GM19395 (cell line): ENCODE data around the gene DCUN1D3.

Experiments
- ATAC-seq: cut with Tn5 transposase; IDR thresholded peaks from one replicate; pipeline ENCODE4 v1.9.1; 2021; ENCODE audit warnings: mild to moderate bottlenecking, moderate library complexity; ENCODE audit not compliant: unreplicated experiment

Gene DCUN1D3

DNA sequence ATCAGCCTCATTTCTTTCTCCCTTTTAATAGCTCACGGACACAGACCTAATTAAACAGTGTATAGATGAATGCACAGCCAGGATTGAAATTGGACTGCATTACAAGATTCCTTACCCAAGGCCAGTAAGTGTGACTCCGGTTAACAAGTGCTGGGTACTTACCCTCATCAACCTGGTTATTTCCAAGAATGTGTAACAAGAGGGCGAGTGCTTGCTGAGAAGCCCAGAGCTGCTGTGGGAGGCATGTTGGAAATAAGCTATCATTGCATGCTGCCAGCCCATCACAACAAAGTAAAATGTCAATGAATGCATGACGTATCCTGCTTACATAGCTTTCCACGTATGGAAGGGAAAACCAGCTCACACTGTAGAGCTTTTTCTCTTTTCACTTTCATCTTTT is 19.9 kb upstream of the DCUN1D3 start:
- ATAC-seq, result no peak

DNA sequence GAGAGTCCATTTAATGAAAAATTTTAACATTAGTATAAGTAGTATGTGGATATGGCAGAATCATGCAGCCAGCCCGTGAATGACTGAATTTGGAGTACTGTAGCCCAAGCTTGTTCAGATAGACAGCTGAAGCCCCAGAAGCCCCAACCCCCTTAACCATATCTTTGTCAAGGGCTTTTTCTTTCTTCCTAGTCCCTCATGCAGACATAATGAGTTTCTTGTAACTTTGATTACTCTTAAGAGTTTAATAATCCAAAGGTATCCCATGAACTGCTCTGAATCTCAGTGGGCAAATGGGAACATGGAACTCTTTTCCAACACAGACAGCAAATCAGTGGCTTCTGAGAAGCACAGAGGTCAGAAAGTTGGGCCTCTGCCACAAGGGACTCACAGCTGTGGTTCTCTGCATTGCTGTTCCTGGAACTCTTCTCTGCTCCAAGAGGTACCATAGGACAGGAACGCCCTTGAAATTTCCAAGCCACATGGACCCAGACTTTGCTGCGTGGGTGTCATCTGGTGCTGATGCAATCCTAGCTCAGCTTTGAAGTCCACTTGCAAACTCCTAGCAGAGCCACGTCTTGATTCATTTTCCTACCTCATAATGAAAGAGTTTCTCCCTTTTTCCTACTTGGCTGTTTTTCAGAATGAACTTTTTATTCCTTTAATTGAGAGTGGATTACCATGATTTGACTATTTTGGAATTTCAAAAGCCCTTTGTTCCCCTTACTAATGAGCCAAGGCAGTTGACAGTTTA is 18.5 kb upstream of the DCUN1D3 start:
- ATAC-seq, result no peak

DNA sequence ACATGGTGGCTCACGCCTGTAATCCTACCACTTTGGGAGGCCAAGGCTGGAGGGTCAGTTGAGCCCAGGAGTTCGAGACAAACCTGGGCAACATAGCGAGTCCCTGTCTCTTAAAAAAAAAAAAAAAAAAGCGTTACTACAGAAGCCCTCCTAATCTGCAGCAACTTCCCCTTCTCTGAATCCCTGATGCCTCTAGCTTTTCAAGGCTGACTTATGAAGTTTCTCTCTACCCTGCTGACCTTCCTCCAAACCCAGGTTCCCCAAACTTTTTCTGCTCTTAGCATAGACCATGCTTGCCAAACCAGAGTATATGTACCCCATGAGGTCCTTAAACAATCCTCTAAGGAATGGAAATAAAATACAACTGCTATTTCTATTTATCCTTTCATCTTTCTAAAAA is 16.8 kb upstream of the DCUN1D3 start:
- ATAC-seq, result no peak

DNA sequence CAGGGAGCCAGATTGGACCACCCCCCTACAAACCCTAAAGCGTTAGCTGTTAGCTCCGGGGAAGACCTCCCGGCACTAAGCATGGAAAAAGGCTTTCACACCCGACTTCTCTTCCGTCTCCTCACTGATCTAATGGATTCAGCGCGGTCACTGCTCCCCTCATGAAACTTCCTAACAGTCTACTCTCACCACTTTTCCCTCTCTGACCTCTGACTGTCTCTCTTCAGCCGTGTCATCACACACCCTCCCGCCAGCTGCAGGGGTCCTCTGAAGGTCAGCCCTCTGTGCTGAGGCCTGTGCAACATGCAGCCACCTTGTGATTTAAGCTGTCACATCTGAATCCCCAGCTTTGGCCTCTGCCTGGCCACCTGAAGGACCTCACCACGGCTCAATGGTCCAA is 16.1 kb upstream of the DCUN1D3 start:
- ATAC-seq, result no peak

DNA sequence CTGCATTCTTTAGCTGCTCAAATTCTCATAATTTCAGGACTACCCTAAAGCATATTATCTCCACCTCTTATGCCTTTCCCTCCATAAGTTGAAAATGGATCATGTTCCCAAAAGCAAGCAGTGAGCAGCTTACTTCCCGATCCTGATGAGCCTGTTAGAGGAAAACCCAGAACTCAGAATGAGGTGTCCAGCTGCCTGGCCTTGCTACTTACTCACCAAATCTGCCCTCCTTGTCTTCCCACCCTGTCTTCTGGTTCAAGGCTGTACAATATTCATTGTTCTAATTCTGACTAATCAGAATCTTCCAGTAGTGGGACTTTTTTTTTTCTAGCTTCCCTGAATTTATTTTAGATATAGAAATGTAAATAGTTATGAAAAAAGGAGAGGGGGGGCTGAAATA is 11.2 kb upstream of the DCUN1D3 start:
- ATAC-seq, result no peak

DNA sequence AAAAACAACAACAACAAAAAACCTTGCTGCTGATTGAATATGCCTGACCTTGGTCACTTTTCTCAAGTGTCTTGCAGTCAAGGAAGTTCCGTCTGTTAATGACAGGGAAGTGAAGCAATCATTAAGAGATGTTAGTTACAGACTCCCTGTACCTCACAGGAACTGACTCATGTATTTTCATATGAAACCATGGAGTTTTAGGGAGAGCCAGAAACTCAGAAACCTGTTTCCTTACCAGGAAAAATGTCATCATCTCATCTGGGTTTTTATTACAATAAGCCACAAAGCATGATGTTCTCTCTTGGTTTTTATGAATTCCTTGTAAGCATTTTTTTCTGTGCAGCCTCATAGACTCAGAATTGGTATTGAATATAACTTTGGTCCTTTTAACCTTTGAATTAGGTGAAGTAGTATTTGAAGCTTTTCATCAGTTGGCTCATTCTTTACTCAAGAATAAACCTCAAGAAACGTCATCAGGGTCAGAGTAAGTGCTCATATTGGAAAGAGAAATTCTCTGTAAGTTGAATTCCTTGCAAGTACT is 10.7 kb upstream of the DCUN1D3 start:
- no peak for ATAC-seq

DNA sequence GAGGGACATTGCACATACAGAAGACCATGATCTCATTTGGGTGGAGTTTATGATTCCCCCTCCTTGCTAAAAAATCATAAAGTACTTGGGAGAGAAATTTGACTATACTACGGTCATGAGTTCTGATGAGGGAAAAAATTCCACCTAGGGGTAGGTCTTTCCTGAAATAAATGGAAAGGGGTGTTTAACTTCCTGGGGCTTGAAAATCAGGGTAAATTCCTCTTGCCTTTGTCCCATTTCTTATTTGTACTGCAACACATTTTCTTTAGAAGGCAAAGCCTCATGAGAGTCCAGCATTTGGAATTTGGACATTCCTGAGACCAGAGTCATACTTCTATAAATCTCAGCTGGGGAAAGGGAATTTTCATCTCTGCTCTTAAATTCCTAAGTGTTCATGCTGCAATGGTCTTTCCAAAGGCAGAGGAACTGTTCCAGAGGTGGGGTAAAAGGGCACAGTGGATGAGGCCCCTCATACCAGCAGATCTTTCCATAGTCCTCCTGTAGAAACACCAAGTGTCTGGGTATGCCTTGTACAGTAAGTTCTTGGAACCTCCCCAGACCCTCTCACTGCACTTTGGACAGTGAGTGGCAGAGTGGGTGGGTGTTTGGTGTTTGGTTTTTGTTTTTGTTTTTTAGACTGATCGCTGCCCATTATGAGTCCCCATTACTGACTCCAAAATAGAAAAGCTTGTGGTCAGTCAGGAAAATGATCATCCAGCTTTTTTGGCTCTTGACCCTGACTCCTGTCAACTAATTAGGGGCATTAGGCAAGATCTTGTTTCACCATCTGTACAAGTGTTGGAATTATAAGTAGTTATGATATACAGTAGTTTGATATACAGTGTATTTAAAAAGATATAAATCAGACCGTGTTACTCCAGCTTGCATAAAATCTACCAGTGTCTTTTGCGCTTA is 6.4 kb upstream of the DCUN1D3 start:
- no peak for ATAC-seq

DNA sequence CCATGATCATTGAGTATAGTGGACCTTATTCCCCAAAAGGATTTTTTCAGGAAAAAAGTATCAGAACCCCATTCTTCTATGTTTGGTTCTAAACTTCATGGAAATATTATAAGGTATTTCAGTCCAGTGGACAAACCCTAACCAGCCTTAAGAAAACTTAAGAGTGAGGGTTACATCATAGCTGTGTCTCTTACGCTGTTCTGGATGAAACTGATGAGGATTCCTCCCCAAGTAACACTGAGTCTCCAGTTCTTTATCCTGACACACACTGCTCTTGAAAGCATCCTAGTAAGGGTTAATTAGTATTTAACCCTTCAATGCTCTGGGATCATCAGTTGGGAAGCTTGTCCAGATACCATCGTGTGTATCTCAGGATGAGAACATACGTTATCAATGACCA is 5.4 kb upstream of the DCUN1D3 start:
- no peak for ATAC-seq

DNA sequence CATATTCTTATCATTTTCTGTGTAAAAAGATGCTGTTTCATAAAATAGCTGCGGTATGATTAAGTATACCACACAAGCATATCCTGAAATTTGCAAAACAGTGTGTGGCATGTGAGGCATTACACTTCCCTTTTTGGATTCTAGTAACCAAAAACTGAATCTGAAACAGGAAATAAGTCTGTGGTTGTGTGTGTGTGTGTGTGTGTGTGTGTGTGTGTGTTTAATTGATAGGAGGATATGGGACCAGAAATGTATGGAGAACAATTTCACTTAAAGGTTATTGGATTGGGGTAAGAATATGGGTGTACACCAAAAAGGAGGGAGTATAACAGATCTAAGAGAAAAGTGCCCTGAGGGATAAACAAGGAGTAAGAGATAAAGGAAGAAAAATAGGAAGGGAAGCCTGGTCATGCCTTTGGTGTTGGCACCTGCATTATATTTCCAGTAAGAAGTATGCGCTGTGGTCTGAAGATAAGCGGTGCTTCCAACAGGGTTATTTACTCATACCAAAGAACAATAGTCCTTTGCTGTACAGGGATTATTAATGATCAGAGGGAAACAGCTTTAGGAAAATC is 4.4 kb upstream of the DCUN1D3 start:
- no peak for ATAC-seq

DNA sequence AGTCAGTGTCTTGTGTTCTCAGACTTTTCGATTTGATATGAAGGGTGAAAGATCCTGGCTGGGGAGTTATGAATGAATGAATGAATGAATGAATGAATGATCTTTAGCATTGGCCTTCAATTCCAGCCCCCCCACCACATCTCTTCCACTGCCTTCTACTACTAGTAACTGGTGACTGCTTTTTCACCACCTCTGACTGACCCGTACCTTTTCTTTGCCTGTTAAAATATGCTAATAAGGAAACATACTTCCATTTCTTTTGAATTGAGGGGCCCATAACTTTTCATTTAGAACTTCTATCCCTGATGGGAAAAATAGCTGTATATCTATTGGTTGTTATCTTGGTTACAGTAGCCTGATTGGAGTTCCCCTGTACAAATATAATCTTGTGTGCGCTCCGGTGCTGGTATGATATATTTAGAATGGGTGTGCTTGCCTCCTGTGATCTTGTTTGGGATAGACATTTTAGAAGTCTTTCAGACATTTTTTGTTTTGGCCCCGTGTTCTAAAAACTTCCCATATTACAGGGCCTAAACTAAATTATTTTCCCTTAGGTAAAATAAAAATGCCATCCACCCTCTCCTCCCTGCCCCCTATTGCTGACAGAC is 3.8 kb upstream of the DCUN1D3 start:
- ATAC-seq, result no peak

DNA sequence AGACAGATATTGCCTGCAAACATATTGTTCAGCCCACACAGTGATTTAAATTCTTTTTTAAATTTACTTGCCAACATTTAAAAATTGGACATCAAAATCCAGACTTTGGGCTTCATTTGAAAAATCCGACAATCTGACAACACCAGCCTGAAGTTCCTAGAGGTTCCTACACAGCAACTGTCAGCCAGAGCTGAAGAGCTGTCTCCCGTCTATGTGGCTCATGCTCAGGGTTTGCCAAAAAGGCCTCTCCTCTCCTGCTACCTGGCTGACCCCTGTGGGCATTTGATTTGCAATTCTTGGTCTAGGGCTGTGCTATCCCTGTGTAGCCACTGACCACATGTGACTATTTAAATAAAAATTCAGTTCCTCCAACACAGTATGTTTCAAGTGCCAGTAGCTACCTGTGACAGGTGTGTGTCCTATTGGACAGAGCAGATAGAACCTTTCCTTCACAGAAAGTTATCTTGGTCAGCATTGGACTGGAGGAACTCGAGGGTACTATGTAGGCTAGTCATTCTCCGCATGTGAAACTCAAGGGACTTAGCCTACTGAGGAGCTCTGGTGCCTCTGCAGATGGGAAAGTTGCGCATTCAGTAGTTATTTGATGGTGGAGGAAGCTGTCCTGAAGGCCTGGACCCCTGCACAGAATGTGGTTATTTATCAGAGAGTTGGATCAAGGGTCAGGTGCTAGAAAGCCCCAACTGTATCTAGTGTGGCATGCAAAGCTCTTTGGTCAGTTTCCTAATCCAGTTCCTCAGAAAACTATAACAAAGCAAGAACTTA is 3.1 kb upstream of the DCUN1D3 start:
- no peak for ATAC-seq

DNA sequence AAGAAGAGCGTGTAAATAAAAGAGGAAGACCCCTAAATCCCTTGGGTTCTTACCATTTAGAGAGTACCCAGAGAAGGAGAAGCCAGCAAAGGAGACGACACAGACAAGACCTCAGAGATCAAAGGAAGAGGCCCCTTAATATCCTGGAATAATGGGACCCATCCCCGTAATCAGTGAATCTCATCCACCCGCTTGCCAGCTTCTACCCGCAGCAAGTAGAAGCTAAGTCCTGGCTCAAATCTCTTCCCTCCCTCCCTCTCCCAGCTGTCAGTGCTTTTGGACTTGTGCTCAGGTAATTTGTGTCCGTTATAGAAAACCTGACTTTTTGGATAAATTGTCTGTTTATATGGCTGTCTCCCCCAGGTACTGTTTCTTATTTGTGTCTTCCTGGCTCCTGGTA is 2.3 kb upstream of the DCUN1D3 start:
- ATAC-seq, result no peak

DNA sequence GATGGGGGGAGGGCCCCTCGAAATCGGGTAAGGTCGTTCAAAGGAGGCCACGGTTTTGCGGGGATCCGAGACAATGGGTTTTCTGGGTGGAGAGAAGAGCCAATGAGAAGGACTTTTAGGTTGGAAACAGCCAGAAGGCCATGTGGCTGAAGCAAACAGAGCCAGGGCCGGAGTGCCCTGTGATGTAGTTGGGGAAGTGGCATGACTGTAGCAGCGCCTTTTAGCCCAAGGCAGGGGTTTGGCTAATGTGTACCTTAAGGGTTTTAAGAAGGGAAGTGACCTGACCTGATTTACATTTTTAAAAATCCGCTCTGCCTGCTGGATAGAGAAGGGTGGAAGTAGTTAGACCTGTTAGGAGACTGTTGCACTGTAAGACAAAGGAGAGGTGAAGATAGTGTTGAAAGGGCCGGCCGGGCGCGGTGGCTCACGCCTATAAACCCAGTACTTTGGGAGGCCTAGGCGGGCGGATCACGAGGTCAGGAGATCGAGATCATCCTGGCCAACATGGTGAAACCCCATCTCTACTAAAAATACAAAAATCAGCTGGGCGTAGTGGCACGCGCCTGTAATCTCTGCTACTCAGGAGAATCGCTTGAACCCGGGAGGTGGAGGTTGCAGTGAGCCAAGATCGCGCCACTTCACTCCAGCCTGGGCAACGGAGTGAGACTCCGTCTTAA is 1.4 kb upstream of the DCUN1D3 start:
- ATAC-seq, result no peak

DNA sequence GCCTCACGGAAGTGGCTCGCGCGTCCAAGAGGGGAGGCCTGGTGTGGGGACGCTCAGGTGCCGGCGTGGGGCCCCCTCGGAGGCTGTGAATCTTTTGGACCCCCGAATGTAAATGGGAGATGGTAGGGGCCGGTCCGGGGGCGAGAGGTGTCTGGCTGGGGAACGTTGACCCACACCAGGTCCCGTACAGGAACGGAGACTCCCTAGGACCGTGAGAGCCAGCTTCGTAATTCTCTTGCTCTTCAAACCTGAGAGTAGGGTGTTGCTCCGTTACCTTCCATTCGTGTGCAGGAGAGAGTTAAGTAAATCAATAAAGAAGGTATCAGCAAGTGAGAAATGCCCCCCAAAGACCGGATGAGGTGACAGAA is 894 bp upstream of the DCUN1D3 start:
- ATAC-seq, result no peak

DNA sequence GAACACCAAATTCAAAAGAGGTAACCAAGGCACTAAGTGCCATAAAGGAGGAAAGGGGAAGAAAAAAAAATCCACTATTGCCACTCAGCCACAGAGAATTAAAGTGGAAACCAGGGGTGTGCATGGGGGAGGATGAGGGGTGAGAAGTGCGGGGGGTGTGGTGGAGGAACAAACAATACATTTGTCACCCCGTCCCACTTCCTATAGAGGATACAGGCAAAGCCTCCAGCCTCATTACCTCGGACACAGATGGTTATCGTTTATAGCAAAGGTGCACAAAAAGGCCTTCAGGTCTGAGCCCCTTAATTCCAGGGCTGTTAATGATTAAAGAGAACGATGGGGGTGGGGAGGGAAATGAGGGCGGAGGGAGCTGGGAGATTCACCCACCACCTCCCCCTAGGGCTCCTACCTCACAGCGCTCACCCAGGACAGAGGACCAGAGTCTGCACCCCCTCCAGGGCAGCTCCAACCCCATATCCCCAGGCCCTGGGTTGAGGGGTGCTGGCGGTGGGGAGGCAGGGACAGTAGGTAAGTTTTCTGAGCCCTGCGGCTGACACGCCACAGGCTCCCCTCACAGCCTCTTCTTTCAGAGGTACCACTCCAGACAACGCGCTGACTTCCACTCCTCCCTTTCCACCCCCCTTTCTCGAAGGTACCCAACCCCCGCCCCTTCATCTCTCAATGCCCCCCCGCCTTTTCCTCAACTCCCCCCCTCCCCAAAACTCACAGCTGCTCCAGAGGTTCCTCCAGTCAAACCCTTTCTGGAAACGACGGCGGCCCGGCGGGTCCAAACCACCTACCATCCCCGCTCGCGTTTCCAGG is 470 bp downstream of the DCUN1D3 start:
- ATAC-seq, result no peak

DNA sequence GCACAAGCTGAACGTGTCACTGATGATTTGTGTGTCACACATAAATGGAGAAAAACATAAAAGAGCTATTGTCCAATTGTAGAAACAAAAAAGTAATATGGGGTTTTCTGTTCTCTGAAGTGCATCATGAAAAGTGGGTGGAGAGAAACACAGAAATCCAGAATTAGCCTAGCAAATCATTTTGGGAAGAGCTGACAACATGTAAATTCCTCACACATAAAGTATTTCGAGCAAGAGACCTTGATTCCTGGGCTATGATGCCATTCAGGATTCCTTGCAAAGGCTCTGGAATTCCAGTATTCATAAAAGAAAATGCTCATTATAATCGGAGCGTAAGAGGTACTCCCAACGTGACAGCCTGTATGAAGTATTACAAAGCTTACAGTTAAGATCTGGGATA is 1.1 kb downstream of the DCUN1D3 start:
- ATAC-seq, result no peak

DNA sequence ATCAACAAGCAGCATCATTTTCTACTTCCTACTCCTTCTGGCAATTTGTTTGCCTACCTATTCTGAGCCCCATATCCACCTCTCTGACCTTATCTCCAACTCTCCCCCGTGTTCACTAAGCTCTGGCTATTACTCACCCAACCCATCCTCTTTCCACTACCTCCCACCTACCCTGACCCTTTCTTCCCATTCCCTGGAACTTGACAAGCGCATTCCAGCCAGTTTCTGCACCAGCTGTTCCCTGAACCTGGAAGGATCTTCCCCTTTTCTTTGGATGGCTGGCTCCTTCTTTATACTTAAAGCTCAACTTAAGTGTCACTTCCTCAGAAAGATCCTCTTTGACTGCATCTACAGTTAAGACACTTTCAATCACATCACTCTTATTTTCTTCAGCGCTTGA is 2.2 kb downstream of the DCUN1D3 start:
- ATAC-seq, result no peak

DNA sequence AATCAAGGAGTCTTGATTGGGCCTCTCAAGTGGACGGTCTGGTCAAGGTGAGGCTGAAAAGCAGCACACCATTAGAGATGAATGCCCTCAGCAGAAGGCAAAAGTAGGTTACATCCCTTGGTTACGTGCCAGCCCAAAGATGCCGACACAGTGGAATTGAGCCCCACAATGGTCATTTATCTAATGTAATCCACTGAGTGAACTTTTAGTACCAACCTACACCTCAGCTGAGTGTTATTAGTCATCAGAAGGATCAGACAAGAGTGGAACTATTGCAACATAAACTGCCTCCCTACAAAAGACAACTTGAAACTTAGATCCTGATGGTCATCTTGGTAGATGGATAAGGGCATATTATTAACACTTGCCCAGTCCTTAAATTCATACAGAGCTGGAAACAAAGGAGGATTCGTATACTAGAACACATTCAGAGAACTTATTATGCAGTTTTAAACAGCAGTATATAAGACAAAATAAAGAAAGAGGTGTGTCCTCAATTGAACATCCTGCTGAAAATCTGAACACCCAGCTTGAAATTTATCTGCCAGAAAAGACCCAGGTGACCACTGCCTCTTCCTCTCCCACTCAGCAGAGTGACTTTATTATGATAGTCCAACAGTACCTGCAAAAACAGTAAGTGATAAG is 2.8 kb downstream of the DCUN1D3 start:
- ATAC-seq, result no peak

DNA sequence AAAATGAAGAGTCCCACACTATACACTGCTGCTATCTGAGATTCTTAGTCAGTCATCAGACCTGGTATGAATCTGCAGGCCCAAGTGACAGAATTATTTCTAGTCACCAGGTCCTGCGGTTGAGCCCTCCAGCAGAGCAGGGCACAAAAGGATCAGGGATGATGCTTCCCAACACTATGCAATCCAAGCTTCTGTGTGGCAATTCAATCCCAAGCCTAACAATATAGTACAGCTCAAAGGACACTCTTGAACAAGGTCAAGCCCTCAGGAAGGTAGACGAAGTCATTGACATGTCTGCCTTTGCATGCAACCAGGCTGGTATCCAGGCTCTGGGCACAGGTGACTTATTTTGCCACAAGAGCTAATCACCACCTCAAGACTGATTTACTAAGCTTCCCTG is 5.8 kb downstream of the DCUN1D3 start:
- ATAC-seq, result no peak
